ENCODE measurements around the gene FRMD7. TPM values are rescaled to one million over a fixed set of nuclear protein-coding genes. Genes with fewer than 3 reads are reported as not detected.

Gene FRMD7
- total and polyA plus RNA-seq, 2 of the 4 experiments (the other 2 are of a cell fraction), result not detected

GRCh38 chrX:132120913-132121312 is 6.9 kb downstream of the FRMD7 start:
- ATAC-seq (ENCODE audit: low read depth) (no peak), DNase-seq (no peak)
- no peak overlapping the region for H3K23ac ChIP-seq (ENCODE audit: low read depth, low read length)
- H2AK9ac ChIP-seq (replicated peaks; ENCODE audit: low read depth, low read length, poor library complexity), result no peak overlapping the region
- TF ChIP-seq SMC3 (IDR thresholded peaks at IDR 0.05; ENCODE audit: low read depth, low read length) (no peak), BHLHE40 (IDR thresholded peaks at IDR 0.05; ENCODE audit: low read depth, low read length) (no peak), RAD21 (IDR thresholded peaks at IDR 0.05; ENCODE audit: low read length) (no peak), POLR2A (IDR thresholded peaks at IDR 0.05; ENCODE audit: low read depth, low read length) (no peak), RFX5 (IDR thresholded peaks at IDR 0.05; ENCODE audit: low read depth, low read length) (no peak)
- H3K9ac ChIP-seq (ENCODE audit: low read depth, low read length), result no peak overlapping the region
- ChIA-PET CTCF (no interaction called here), POLR2A (ENCODE audit: unreplicated experiment) (interaction anchor here (0.7 kb wide), 1 partner anchor 45 kb away, joined by 4 read pairs; no protein-coding TSS in a partner anchor)
- H3K27ac ChIP-seq (ENCODE audit: insufficient read depth, low read length), result no peak overlapping the region
- H2BK5ac ChIP-seq (ENCODE audit: low read depth, low read length, poor library complexity, severe bottlenecking), result no peak overlapping the region
- H3K18ac ChIP-seq (ENCODE audit: low read depth, low read length), result no peak overlapping the region
- H3K4me2 ChIP-seq (ENCODE audit: low read depth, low read length), result no peak overlapping the region
- H3K27me3 ChIP-seq (ENCODE audit: control insufficient read depth, insufficient read depth, low read length), result peaks cover 2% of the 10 kb centered on the region; the same call in 1 of the 2 replicates
- no peaks in the 10 kb centered on the region for H3K4me1 ChIP-seq (ENCODE audit: control insufficient read depth, insufficient read depth, low read length)
- no peak overlapping the region for H3K14ac ChIP-seq (replicated peaks; ENCODE audit: low read depth, low read length)
- H2AFZ ChIP-seq (replicated peaks; ENCODE audit: low read length, poor library complexity), result no peak overlapping the region
- H4K8ac ChIP-seq (ENCODE audit: low read depth in 2 of 2, low read length in 2 of 2), result no peak overlapping the region
- BruUV-seq (replicated peaks), result no TSS peak
- no peak overlapping the region for H4K5ac ChIP-seq (ENCODE audit: low read depth, low read length)
- no peaks in the 10 kb centered on the region for H3K36me3 ChIP-seq (ENCODE audit: control insufficient read depth, insufficient read depth, low read length)
- H3K9me3 ChIP-seq (ENCODE audit: control insufficient read depth, insufficient read depth, low read length), result no peaks in the 10 kb centered on the region
- H2BK15ac ChIP-seq (ENCODE audit: low read depth, low read length), result no peak overlapping the region
- no peak overlapping the region for H3K56ac ChIP-seq (ENCODE audit: extremely low read depth, insufficient read depth, low read length)
- dilution Hi-C loops (cut with HindIII; ENCODE audit: low sequenced_read_pairs, unreplicated experiment), result no loop called here
- in situ Hi-C loops (cut with MboI; ENCODE audit: low sequenced_read_pairs), result no loop called here
- no peak overlapping the region for H3K4ac ChIP-seq (ENCODE audit: low read depth, low read length)
- H3K79me1 ChIP-seq (ENCODE audit: low read depth in 1 of 2, low read length in 2 of 2), result no peaks in the 10 kb centered on the region
- H2AK5ac ChIP-seq (ENCODE audit: low read depth, low read length), result no peak overlapping the region
- no CpG with 5 or more reads among the region's 4 CpGs for WGBS, 2 experiments (ENCODE audit: extremely low coverage in 2 of 2, insufficient read length in 1 of 2)
- intact Hi-C loops (cut with micrococcal nuclease), result no loop called here
- no peaks in the 10 kb centered on the region for H4K20me1 ChIP-seq (ENCODE audit: insufficient read depth, low read length)
- H2BK120ac ChIP-seq (ENCODE audit: low read depth, low read length), result no peak overlapping the region
- no peak overlapping the region for H4K91ac ChIP-seq (ENCODE audit: insufficient read depth, low read depth, low read length)
- H3K4me3 ChIP-seq (ENCODE audit: insufficient read depth, low read depth, low read length), result no peak overlapping the region
- no peak overlapping the region for H2BK20ac ChIP-seq (ENCODE audit: low read depth, low read length)
- no peaks in the 10 kb centered on the region for H3K9me1 ChIP-seq (ENCODE audit: insufficient read depth, low read length)

All from IMR-90 (cell line).